ENCODE measurements around the gene SSTR3. TPM values are rescaled to one million over a fixed set of nuclear protein-coding genes. Genes with fewer than 3 reads are reported as not detected.
A peak's percentile ranks its signal among the peaks of the same experiment; 100 is the strongest.

SSTR3 gene
- total and polyA plus RNA-seq, 3 donors from 2014 or later = 26.8 to 54.4 (median 40.1) TPM

- Histone ChIP-seq H3K27ac (peak overlapping the region; percentile 59 to 74), H3K4me3 (peak overlapping the region in 1 of 2 donors; percentile 45), H3K36me3 (ENCODE audit: low read depth, missing control alignments) (no peaks in the 10 kb centered on the region), H3K27me3 (no peaks in the 10 kb centered on the region), H3K4me1 (peaks cover 5% of the 10 kb centered on the region), H3K9me3 (no peaks in the 10 kb centered on the region)
- 51 to 67% methylated on average over 3 to 15 of the region's 15 CpGs for WGBS, 2 donors
- TF ChIP-seq CTCF (IDR thresholded peaks at IDR 0.05) (no peak), POLR2A (IDR thresholded peaks at IDR 0.05) (no peak)
- intact Hi-C loops (cut with DNase I; ENCODE audit: low total_unique reads) = no loop called here
- no peak for DNase-seq
Observed at GRCh38 chr22:37210041-37210803, 2.1 kb downstream of the SSTR3 start.

DNA sequence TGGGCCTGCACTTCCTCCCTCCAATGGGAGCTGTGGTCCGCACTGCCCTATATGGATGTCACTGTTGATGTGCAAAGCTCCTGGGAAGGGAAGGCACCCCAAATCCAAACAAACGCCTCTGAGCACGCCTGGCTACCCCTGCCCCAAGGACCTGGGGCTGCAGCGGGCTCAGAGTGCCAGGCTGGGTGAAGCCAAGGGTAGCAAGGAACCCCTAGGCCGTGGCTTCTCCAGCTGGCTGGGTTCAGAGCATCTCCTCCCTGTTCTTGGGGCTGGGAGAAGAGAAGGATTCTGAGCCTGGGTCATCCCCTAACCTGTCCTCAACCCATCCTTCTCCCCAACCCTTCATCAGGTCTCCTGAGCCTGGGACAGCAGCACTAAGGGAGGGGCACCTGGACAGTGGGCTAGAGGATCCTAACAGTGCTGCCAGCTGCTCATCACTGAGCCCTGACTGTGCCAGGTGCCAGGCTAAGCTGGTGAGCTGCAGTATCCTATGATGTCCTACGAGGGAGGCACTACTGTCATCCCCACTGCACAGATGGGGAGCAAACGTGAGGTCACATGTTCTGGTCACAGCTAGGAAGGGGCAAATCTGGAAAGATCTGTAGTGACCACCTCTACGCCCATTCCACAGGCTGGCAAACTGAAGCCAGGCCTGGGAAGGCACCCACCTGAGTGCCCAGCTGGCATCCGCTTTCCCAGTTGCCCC is 3.0 kb downstream of the SSTR3 start:
- intact Hi-C loops (cut with DNase I; ENCODE audit: low total_unique reads) = no loop called here
- no peak for TF ChIP-seq CTCF (IDR thresholded peaks at IDR 0.05)
- TF ChIP-seq POLR2A (IDR thresholded peaks at IDR 0.05) = no peak
- DNase-seq = no peak
- Histone ChIP-seq H3K36me3 (ENCODE audit: low read depth, missing control alignments) (no peaks in the 10 kb centered on the region), H3K4me3 (no peak overlapping the region), H3K27ac (no peak overlapping the region), H3K9me3 (no peaks in the 10 kb centered on the region), H3K27me3 (no peaks in the 10 kb centered on the region), H3K4me1 (no peaks in the 10 kb centered on the region)
- 85 to 90% methylated on average over 2 to 9 of the region's 9 CpGs for WGBS, 2 donors

GRCh38 chr22:37208401-37209139 is 3.7 kb downstream of the SSTR3 start:
- TF ChIP-seq CTCF (IDR thresholded peaks at IDR 0.05) (no peak), POLR2A (IDR thresholded peaks at IDR 0.05) (no peak)
- Histone ChIP-seq H3K27me3 (no peaks in the 10 kb centered on the region), H3K27ac (no peak overlapping the region), H3K36me3 (ENCODE audit: low read depth, missing control alignments) (no peaks in the 10 kb centered on the region), H3K4me3 (no peak overlapping the region), H3K4me1 (no peaks in the 10 kb centered on the region), H3K9me3 (no peaks in the 10 kb centered on the region)
- DNase-seq = no peak
- intact Hi-C loops (cut with DNase I; ENCODE audit: low total_unique reads) = no loop called here
- WGBS, 2 donors = 82 to 89% methylated on average over 7 of the region's 7 CpGs

- H3K36me3 ChIP-seq (ENCODE audit: low read depth, missing control alignments) = no peaks in the 10 kb centered on the region
- intact Hi-C loops (cut with DNase I; ENCODE audit: low total_unique reads) = no loop called here
- no peaks in the 10 kb centered on the region for H3K27me3 ChIP-seq
- no peaks in the 10 kb centered on the region for H3K4me1 ChIP-seq
- no peak overlapping the region for H3K27ac ChIP-seq
- no peaks in the 10 kb centered on the region for H3K9me3 ChIP-seq
- no peak overlapping the region for H3K4me3 ChIP-seq
- 85 to 88% methylated on average over 7 of the region's 7 CpGs for WGBS, 2 donors
- DNase-seq = no peak
- no peak for TF ChIP-seq CTCF (IDR thresholded peaks at IDR 0.05)
- no peak for TF ChIP-seq POLR2A (IDR thresholded peaks at IDR 0.05)
Observed at GRCh38 chr22:37207981-37208380, 4.3 kb downstream of the SSTR3 start.

All from testis (tissue), 3 donors.